ENCODE measurements around the gene TBCD.
"Not testable (repeated sequence)": the region's sequence is repeated elsewhere in the genome, so short reads cannot be mapped to it uniquely, and the experiment has no call there.

The TBCD gene

DNA sequence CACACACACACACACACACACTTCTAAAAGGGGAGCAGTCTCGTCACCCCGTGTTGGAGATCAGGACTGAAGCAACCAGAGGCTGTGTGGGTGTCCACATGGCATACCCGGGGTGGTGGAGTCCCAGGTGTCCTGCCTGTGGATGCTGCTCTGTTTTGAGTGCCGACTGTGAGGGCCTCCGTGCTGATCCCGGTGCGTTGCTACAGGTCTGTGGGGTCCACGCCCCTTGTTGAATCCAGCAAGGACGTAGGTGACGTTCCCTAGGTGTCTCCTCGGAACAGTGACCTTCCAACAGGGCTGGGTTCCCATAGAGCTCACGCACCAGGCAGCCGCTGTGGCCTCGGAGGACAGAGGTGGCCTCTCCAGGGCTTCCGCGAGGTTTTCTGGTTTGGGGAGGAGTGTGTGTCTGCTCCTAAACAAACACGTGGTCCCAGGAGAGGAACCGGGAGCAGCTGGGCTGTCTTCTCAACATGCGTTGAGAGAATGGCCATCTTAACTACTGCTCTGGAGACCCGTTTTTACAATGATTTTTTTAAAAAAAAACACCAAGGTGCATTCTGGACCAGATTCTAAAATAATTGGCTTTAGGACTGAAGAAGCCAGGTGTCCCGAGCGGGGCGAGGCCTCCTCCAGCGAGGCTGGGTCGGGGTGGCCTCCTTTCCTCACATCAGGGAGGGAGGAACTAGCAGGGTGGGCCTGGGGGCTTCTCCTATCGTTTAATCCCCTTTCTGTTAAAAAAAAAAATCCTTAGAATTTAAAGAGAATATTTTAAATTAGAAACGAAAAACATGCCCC lies 188.6 kb downstream of the TBCD start:
- DNase-seq (ENCODE audit: low read depth): no peak

DNA sequence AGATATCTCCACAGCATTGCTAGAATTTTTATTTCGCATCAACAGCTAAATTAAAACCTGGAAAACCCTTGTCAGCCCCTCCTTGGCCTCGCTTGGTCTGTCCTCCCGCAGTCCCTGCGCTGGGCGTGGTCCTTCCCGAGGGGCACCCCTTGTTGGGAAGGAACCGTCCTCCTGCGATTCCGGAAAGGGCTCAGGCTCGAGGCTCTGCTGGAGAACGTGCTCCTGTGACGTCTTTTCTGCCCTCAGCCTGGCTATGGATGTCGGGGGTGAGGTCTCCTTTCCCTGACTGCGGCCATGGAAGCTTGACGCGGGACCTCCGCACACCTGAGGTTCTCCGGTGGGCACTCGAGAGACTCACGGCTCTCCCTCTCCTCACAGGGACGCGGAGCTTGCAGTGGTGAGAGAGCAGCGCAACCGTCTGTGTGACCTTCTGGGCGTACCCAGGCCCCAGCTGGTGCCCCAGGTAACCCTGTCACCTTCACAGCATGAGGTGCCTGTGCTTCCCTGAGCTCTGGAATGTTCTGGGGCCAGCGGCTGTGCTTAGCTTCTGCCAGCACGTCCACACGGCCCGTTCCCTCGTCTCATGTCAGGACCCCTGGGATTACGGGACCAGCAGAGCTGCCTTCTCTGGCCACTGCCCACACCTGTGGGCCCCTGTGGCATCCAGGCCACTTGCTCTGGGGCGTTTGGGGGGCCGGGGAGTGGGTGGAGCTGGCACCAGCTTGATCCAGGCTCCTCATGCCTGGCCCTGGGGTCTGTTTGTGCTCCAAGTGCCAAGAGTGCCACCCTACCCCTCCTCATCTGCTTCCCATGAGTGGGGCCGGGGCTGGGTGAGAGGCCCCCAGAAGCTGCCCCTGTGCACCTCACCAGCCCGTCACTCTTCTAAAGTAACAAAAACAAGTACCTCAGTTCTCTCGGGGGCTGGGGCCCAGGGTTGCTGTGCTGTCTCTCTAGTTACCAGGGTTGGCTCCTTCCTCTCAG lies 189.4 kb downstream of the TBCD start:
- DNase-seq (ENCODE audit: low read depth): no peak

DNA sequence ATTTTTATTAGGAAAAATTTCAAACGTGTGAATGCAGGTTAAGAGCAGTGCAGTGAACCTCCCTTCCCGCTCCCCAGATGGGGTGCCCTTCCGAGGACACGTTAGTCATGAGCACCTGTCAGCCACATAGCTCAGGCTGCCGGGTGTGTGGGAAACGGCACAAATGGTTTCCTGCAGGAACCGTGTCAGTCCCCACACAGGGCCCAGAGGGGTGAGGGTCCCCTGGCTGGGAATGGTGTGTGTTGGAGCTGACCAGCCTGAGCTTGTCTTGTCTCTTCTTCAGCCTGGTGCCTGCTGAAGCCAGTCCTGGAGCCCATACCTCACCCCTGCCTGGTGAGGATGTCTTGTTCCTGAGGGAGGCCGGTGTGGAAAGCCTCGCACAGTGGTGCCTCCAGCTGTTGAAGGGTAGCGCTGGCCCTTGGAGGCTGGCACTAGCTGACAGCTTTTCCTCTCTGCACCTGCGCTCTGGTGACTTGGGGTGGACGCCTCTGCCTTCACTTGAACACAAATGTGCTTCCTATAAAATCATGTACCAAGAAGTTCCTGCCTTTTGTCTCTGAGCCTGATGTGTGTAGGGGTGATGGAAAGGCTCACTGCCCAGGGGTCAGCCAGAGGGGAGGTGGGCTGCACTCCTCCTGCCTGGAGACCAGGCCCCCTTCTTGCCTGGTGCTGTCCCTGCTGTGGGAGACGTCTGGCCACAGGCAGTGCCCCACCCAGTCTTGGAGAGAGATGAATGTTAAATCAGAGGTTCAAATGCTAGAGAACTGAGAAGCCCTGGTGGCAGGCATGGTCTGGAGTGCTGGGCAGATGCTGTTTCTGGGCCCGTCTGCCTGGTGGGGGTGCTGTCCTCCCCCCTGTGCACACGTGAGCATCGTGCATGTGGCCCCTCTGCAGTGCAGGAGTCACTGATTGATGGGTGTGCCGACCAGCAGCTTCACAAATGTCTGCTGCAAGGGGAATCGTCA lies 190.6 kb downstream of the TBCD start:
- no peak for DNase-seq (ENCODE audit: low read depth)

DNA sequence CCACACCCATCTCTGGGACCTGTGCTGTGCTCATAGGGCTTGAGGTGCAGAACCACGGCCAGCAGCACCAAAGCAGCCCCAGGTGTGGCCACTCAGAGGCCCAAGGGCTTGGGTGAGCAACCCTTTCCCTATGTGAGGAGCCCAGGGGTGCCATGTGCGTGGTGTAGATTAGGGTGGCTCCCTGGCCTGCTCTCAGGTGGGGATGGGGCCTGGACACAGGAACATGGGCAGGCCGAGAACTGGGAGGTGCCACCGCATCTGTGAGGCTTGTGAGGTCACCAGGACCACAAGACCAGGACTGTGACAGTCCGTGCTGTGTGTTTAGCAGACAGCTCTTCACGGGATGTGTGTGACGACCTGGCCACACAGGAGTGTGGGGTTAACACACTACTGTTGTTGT lies 191.5 kb downstream of the TBCD start:
- DNase-seq (ENCODE audit: low read depth): no peak

DNA sequence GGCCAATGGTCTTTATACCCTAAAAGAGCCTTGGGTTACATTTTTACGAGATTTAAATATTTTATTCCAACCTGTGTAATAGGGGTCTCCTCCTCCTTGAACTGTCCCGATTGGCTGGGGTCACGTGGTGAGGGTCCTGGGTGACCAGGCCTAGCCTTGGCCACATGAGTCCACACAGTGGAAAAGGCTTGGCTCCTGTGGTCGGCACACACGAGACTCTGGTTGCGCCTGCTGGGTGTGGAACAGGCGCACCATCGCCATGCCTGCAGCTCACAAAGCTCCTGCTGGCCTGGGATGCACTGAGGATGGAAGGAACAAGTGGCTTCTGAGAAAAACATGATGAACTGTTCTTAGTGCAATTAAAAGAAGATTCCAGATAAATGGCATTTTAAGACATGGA lies 191.9 kb downstream of the TBCD start:
- no peak for DNase-seq (ENCODE audit: low read depth)

DNA sequence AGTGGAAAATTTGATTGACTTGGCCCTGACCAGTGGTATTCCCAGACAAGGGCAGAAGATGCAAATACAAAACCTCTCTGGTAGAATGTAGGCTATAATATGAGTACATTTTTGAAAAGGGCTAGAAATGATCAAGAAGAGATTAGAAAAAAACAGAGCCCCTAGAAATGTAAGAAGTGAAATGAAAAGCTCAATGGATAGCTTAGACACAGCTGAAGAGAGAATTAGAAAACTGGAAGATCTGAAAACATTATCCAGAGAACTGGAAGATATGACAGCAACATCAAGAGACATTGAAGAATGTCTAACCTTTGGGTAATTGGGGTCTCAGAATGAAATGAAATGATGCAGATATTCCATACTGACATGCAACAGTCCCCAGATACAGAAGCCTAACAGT lies 193.1 kb downstream of the TBCD start:
- DNase-seq (ENCODE audit: low read depth): no peak

DNA sequence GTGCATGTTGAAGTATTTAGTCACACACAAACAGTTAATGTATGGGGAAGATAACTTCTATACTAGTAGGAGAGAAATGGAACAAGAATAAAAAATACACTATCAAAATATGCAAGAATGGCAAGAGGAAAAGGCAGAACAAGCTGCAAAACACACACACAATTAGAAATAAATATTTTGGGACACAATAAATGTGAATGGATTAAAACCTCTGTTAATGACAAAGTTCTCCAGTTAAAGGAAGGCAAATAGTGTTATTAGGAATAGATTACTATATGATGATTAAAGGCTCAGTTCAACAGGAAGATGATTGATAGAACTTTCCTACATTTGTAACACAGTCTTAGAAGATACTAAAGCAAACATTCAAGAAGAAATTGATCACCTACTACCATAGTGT lies 194.2 kb downstream of the TBCD start:
- DNase-seq (ENCODE audit: low read depth): no peak

DNA sequence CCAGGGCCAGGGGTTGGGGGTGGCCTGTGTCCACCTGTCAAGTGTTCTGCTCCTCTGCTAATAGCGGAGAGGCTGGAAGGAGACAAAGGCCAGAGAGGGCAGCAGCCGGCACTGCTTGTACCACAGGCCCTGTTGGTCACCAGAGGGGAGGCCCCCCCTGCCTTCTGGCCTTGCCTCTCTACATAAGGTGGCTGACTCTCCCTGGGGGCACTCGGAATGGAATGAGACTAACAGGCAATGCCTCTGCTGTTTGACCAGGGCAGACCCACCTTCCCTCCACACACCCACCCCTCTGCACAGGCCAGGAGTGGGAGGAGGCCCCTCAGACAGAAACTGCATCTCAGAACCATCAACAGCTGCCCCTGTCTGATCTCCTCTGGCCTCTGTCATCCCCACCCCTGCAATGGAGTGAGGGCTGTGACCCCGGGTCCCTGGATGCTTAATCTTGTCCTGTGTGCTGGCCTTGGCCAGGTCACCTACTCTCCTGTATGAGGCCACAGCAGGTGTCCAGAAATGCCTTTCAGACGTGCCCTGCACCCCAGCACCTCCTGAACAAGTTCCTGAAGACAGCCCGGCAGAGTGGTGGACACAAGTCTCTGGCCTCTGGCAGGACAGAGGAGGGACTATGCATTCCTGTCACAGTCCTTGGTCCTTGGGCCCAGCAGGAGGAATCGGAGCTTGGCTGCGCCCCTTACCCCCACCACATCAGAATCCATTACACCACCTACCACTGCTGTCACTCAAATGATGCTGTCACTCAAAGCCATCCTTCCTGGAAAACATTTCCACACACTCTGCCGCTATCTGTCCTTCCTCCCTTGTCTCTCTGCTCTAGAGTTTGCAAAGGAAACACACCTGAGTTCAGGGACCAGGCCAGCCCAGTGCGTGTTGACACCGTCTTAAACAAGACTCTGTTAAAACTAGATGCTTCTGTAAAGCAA lies 195.5 kb downstream of the TBCD start:
- no peak for DNase-seq (ENCODE audit: low read depth)

DNA sequence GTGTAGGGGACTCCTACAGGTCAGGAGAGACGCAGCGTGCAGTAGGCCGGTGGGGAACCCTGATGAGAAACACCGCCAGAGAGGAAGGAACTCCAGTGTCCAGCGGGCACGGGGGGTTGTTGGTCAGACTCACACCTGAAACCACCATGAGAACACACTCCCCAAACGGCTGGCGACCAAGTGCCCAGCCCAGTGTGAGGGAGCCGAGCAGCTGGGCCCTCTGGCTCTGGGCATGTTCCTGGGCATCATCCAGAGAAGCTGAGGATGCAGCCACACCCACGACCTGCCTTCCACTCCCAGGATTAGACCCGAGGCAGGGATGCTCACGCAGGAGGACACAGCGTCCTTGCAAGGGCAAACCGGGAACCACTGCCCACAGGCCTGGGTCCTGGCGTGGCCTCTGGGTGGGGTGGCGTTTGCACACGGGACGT lies 196.2 kb downstream of the TBCD start:
- no peak for DNase-seq (ENCODE audit: low read depth)

DNA sequence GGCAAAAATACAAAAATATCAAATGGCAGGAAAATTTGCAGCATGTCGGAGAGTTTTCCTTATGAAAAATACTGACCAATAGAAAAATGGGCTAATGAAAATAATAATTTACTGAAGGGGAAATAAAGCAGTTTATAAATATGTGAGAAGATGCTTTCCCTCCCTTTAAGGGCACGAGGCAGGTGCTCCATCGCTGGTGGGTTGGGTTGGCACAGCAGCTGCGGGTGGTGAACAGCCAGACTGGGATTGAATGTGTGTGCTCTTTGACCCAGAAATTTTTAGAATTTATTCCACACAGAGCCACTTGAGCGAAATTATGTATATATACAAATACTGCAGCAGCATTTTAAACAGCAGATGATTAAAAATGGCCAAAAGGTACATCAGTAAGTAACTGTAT lies 197.1 kb downstream of the TBCD start:
- DNase-seq (ENCODE audit: low read depth): no peak

DNA sequence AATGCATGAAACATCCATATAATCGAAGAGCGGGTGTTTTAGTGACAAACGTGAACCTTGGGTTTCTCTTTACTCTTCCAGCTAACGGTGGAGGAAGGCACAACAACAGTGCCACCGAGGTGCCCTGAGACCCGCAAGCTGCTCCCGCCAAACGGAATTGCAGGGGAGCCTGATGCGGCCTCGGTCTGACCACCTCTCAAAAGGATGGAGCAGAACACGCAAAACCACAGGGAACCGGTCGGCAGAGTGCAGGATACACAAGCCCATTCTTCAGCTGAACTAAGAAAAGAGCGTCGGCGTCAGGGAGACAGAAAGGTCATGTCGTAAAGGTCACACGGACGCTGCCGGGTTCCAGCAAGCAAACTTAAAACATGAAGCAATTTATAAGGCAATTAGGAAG lies 197.5 kb downstream of the TBCD start:
- DNase-seq (ENCODE audit: low read depth): no peak

DNA sequence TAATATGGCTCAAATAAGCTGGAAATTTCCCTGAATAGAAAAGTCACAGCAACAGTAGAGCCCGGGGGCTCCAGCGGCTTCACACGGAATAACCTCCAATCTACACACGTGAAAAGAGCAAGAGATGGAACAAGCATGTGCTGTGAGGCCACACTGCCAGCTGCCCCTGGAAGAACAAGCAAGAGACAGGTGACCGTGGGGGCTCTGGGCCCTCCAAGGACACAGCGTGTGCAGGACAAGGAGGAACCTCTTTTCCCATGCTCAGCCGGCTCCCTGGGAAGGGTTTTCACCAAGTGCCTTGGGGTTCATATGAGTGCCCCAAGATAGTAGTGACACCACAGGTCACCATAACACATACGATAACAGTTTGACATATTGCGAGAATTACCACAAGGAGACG lies 198.1 kb downstream of the TBCD start:
- DNase-seq (ENCODE audit: low read depth): no peak

DNA sequence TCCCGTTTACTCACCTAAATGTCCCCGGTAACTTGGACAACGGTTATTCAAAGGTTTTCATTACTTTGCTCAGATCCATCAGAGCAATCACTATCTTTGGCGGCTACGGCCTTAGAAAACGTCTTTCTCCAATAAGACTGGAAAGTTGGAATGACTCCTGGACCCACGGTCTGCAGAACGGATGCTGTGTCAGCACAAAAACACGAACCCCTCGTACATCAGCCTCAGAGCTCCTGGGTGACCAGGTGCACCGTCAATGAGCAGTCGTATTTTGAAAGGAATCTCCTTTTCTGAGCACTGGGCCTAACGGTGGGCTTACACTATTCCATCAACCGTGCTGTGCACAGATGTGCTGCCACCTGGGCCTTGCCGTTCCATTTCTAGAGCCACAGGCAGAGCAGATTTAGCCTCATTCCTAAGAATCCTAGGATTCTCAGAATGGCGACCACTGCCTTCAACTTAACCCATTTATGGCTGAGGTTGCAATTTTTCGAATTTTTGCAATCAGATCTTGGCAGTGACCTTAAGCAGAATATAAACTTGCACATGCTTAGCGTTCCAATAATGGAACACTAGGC lies 198.7 kb downstream of the TBCD start:
- DNase-seq (ENCODE audit: low read depth): no peak

DNA sequence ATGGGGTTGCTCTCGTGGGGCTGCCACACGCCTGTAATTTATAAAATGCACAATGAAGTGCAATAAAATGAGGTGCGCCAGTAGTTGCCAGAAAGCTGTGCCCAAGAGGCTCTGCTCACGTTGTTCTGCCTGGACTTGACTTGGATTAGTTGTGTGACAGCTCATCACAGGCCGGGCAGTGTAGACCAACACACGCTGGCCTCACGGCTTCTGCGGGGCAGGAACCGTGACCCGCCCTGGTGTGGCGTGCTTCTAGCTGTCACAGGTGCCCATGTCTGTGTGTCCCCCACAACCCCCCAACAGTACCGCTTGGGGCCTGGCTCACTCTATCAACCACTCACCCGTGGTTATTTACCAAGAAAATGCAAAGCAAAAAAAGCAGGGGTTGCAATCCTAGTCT lies 200.2 kb downstream of the TBCD start:
- DNase-seq (ENCODE audit: low read depth): no peak

DNA sequence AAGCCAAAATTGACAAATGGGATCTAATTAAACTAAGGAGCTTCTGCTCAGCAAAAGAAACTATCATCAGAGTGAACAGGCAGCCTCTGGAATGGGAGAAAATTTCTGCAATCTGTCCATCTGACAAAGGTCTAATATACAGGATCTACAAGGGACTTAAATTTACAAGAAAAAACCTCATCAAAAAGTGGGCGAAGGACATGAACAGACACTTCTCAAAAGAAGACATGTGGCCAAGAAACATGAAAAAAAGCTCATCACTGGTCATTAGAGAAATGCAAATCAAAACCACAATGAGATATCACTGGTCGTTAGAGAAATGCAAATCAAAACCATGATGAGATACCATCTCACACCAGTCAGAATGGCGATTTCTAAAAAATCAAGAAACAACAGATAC lies 203.2 kb downstream of the TBCD start:
- DNase-seq (ENCODE audit: low read depth): not testable (repeated sequence)

DNA sequence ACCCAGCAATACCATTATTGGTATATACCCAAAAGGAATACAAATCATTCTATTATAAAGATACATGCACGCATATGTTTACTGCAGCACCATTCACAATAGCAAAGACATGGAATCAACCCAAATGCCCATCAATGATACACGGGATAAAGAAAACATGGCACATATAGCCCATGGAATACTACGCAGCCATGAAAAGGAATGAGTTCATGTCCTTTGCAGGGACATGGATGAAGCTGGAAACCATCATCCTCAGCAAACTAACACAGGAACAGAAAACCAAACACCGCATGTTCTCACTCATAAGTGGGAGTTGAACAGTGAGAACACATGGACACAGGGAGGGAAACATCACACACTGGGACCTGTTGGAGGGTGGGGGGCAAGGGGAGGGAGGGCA lies 203.8 kb downstream of the TBCD start:
- not testable (repeated sequence) for DNase-seq (ENCODE audit: low read depth)

DNA sequence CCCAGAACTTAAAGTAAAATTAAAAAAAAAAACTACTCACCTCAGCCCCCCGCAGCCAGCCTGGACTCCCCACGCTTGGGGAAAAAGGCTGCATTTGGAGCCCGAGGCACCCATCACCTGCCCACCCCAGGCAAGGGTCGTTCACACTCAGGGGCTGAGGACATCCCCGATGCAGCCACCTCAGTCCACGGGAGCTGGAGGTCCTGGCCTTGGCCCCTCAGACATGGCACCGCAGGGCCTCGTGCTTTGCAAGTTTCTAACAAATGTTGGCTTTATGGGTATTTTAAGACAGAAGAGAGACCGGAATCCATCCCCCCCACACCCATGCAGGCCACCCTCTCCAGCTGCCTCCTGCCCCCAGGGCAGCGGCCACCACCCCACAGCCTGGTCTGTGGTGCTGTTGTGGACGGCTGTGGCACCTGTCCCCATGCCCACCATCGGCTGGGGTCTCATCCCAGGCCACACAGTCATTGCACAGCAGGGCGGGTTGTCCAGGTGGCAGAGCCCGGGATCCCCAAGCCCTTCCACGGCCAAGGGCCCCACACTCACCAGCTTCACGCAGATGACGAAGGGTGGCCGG lies 204.4 kb downstream of the TBCD start:
- no peak for DNase-seq (ENCODE audit: low read depth)

DNA sequence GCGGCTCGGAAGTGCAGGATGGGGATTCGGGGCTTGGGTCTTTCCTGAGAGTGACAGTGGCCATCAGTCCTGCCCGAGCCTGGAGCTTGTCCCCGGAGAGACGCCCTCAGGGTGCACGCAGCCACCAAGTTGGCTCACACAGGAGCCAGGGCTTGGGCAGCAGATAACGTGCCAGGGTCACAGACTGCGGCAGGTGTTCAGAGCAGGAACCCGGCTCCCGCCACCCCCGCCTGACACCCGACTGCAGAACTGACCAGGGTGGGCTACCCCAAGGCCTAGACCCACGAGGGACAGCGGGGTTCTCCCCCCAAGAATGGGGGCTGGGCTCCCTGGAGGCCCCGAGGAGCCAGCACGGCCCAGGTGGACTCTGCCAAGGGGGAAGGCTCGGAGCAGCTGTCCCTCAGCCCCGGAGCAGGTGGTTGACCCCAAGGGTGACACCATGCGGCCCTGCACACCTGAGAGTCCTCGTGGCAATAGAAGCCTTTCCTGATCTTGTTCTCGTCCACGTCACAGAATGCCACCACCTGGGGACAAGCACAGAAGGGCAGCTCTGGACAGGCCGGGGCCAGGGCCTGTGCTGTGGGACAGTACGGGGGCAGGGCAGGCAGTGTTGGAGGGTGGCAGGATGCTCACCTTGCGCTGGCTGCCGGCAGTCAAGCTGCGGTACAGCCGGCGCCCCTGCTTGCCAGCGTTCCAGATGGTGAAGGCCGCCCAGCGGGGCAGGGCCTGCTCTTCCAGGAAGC lies 205.0 kb downstream of the TBCD start:
- DNase-seq (ENCODE audit: low read depth): no peak

DNA sequence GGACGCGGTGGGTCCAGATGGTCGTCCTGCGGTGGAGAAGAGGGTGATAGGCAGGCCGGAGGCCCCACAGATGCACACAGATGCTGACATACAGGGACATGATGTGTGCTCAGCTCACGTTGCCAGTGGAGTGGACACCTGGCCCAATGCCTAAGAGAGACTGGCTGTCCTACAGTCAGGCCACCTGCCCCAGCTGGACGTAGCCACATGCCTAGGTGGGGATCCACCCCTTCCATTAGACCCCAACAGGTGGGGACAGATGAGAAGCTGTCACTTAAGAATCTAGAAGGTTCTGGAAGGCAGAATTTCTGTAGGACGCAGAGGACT lies 205.6 kb downstream of the TBCD start:
- DNase-seq (ENCODE audit: low read depth): no peak

Data from CMK (cell line).